GM19467 (cell line): ENCODE measurements around the gene PCDHGC4.

Experiments
- ATAC-seq: cut with Tn5 transposase; IDR thresholded peaks from one replicate; pipeline ENCODE4 v1.9.1; 2021; ENCODE audit warnings: mild to moderate bottlenecking, moderate library complexity; ENCODE audit not compliant: unreplicated experiment

Gene PCDHGC4

DNA sequence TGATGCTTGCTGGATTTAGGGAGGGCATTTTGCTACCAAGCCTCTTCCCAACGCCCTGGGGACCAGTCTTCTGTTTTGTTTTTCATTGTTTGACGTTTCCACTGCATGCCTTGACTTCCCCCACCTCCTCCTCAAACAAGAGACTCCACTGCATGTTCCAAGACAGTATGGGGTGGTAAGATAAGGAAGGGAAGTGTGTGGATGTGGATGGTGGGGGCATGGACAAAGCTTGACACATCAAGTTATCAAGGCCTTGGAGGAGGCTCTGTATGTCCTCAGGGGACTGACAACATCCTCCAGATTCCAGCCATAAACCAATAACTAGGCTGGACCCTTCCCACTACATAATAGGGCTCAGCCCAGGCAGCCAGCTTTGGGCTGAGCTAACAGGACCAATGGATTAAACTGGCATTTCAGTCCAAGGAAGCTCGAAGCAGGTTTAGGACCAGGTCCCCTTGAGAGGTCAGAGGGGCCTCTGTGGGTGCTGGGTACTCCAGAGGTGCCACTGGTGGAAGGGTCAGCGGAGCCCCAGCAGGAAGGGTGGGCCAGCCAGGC, 27.0 kb downstream of the PCDHGC4 start:
- no peak for ATAC-seq

DNA sequence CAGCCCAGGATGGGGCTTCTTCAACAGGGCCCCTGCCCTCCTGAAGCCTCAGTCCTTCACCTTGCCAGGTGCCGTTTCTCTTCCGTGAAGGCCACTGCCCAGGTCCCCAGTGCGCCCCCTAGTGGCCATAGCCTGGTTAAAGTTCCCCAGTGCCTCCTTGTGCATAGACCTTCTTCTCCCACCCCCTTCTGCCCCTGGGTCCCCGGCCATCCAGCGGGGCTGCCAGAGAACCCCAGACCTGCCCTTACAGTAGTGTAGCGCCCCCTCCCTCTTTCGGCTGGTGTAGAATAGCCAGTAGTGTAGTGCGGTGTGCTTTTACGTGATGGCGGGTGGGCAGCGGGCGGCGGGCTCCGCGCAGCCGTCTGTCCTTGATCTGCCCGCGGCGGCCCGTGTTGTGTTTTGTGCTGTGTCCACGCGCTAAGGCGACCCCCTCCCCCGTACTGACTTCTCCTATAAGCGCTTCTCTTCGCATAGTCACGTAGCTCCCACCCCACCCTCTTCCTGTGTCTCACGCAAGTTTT, 27.6 kb downstream of the PCDHGC4 start:
- no peak for ATAC-seq

DNA sequence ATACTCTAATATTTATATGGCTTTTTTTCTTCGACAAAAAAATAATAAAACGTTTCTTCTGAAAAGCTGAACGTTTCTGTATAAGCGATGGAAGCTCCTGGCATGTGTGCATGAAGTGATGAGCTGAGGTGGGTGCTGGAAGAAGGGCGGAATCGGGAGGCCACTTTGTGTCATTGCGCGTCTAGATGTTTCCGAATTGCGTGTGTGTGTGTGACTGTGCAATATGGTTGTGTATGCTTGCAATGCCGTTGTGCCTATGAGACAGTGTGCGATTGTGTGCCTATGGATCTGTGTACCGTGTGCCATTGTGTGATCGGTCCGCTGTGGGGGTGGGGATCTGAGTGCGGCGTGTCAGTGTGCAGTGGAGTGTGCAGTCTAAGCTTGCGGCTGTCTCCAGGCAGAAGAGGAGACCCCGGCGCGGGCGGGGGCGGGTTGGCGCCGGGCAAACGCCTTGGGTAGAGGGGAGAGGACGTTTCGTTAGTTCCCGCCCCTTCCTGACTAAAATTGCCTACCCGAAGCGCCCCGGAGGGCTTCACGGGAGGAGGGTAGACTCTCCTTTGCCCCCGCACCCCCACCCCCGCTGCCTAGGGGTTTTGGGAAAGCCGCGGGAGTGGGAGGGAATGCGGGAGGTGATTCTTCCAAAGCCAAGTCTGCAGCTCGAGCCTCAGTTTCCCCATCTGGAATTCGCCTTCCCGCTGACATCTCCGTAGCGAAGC, 28.2 kb downstream of the PCDHGC4 start:
- ATAC-seq: no peak

DNA sequence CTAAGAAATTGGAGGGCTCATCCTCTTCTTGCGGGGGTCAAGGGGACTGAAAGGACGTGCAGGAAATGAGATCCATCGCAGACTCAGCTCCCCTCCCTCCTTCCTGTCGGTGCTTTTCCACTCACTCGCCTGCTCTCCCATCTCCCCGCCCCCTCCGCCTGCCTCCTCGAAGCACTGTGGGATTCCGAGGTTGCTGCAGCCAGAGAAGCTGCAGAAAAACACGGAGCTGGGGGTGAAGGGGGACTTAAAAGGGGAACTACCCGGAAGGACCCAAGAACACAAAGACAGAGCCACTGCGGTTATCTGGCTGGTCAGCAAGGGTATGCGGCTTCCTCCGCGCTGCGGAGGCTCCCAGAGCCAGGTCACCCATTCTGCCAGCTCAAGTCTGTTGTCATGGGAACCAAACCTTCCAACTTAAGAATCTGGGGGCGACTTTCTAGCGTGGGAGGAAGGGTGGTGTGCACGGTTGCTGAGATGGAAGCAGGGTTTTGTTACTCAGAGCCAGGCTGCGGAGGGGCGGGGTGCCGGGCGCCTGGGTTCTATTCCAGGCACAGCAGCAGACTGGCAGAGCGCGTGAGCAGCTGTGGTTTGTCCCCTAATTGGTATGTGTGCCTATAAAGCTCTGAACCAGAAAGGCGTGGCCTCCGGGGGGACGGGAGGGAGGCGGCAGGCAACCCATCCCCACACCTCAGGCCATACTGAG, 28.9 kb downstream of the PCDHGC4 start:
- no peak for ATAC-seq

DNA sequence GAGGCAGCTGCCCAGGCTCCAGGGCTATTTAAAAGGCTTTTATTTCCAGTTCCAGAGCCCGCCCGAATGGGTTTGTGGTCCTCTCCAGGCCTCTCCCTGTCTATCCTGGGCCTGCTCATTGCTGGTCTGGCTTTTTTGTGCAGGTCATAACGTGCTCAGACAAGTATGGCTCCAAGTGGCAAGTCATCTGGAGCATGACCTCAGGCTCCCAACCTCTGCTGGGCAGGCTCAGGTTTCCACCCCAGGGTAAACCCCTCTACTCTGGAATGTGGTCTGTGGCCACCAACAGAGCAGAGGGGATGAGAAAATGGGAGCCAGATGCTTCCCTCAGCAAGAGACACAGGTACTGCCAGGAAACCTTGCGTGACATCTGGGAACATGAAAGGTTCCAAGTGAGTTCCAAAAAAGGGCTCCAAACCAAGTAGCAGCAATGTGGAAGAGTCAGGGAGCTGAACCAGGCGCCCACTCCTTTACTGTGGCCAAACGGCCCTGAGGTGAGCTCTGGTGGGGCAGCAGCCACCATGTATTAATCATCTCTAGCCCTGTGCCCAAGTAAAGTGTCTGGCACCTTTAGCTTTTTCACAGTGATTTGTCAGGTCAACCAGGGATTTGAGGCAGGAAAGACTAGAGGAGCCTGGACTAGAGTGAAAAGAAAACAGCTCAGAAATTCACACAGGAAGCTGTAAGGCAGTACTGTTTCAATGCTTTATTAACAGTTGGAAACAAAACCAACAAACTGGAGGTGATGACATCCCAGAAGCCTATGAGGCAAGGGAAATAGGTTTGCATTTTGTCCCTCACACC, 29.7 kb downstream of the PCDHGC4 start:
- ATAC-seq: no peak

DNA sequence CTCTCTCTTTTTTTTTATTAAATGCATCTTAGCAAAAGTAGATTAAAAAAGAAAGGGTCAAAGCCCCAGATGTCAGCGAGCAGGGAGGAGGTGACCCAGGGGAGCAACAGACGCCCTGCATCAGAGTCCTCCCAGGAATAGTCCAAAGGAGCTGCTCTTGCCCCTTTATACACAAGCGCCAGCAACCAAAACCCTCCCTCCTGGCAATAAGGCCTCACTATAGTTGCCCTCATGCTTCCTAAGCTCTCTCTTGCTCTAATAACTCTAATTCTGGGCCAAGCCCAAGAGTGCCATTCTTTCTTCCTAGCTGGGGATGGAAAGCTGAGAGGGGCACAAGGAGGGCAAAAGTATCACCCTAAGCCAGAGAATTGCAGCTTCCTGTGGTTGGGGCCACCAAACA, 30.3 kb downstream of the PCDHGC4 start:
- no peak for ATAC-seq

DNA sequence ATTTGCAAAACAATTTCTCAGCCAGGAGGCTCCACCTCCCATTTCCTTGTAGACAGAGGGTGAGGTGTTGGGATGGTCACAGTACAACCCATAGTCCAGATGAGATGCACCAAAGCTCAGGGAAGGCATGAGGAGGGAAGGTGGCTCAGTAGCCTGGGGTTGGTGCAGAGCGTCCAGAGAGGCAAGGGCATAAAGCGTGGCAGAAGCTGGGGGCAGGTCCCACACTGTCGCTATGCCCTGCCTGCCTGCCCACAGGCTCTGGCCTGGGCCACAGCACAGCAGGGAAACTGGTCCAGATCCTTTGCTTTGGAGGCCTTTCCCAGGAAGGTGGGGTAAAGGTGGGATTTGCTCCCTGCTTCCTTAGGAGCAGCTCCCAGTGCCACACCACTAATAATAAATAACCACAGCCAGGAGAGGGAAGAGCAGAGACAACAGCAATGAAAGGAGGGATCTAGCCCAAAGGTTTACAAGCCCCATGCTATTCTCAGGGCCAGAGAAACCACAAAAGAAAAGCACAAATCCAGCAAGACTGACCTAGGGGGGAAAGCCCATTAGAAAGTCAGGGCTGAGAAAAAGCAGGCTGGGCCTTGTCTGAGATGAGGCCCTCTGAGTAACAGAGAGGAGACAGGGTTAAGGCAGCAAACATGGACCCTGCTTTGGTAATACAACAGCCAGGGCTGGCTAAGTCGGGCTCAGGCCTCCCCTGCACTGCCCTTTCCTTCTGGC, 31.3 kb downstream of the PCDHGC4 start:
- no peak for ATAC-seq

DNA sequence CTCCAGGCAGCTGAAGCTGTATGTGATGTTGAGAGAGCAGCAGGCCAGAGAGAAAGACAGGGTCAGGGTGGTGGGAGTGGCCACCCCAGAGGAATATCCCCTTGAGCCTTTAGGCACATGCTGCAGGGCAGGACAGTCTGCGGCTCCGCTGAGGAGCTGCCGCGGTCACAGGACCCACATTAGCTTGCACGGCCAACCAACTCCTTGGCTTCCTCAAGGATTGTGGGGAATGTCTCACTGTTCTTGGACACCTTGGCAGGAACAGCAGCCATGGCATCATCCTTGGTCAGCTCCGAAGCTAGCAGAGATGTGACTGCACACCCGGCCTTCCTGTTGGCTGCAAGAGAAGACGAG, 31.8 kb downstream of the PCDHGC4 start:
- no peak for ATAC-seq

DNA sequence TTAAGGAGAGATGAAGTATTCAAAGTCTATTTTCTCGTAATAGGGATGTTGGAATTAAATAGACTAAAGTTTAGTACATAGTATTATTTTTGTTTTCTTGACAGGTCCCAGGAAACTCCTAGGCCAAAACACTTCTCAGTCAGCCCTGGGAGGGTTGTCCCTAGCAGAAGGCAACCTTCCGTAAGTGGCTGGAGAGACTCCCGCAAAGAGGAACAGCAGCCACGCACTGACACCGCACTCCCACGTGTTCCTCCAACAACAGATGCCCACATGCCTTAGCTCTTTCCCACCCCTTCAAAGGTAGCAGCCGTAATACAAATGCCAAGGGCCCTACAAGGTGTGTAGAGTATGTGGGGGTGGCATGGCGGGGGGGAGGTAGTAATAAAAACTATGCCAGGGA, 32.5 kb downstream of the PCDHGC4 start:
- ATAC-seq: no peak

DNA sequence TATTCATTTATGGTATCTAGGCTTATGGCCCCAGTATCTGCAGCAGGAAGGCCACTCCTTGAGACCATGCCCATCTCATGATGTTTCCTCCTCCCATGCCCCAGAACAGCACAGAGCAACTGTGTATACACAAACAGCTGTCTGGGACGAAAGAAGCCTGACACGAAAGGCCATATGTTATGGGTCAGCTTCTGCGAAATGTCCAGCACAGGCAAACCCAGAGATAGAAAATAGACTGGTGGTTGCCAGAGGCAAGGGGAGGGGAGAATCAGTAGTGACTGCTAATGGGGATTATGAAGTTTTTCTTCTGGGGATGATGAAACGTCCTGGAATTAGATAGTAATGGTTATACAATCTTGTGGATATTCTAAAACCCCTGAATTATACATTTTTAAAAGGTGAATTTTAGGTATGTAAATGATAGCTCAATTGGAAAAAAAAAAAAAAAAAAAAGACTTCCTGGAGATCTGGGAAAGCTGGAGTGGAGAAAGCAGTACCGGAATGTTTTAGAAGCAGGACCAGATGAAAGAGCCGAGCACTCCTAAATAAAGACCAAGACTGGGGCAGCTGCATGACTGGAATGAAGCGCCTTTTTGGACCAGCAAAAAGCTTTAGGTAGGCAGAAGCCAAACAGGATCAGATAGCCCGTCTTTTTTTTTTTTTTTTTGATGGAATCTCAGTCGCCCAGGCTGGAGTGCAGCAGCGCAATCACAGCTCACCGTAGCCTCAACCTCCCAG, 33.2 kb downstream of the PCDHGC4 start:
- no peak for ATAC-seq

DNA sequence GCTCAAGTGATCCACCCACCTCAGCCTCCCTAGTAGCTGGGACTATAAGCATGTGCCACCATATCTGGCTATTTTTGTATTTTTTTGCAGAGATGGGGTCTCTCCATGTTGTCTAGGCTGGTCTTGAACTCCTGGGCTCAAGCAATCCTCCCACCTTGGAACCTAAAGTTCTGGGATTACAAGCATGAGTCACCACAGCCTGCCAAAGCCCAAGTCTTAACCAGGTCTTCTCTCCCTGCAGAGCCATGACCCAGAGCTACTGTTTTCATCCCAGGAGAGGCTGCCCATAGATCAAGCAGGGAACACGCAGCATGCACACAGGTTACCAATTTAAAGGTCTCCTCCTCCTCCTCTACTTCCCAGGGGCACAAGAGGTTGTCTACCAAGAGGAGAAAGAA, 33.8 kb downstream of the PCDHGC4 start:
- no peak for ATAC-seq

DNA sequence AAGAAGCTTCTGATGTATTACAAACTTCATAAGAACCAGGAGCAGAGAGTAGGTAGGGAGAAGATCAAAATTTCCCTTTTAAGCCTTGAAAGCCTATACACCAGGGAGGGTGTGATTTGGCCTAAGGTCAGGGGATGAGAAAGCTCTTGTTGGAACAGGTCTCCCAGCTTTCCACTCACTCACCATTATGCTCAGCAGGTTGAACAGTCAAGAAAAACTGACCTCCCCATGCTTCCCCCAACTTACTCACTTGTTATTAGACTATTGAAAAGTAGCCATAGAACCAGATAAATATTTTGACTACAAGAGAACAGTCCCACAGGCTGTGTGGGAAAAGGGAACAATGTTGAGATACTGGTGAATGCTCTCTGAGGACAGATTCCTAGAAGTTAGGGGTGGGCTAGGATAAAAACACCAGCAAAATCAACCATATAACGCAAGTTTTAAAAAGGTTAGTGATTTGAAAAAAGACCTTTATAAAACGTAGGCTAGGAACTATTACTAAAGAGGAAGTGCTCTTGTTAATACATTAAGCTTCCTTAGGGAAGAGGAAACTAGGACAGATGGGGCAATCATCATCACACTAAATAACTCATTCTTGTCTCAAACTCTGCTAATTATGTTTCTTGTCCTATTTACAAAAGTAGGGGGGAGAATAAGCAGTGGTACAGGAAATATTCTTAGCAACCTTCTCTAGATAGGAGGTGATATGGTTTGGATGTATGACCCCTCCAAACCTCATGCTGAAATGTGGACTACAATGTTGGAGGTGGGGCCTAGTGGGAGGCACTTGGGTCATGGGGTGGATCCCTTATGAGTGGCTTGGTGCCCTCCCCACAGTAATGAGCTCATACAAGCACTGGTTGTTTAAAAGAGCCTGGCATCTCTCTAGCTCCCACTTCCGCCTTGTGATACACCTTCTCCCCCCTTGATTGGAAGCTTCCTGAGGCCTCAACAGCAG, 35.1 kb downstream of the PCDHGC4 start:
- ATAC-seq: no peak

DNA sequence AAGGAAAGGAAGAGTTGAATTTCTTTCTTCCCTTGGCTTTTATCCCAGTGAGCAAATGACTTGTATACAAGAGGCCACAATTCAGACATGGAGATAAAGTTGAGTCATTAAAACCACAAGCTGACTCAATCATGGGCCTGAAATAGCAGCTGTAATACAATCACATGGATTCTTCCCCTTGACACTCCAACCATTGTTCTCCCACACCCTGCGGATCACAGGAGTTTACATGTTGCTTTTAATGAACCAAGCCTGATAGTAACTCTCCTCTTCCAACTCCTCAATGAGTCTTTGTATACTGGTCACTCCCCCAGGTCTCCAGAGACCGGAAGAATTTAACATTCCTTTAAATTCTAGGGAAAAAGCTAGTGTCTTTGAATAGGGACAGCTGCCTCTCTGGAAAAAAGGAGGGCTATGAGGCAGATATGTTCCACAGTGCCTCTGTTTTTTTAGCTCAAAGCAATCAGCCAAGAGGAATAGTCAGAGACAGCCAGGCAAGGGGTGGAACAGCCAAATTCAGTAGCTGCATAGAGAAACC, 36.5 kb downstream of the PCDHGC4 start:
- no peak for ATAC-seq

DNA sequence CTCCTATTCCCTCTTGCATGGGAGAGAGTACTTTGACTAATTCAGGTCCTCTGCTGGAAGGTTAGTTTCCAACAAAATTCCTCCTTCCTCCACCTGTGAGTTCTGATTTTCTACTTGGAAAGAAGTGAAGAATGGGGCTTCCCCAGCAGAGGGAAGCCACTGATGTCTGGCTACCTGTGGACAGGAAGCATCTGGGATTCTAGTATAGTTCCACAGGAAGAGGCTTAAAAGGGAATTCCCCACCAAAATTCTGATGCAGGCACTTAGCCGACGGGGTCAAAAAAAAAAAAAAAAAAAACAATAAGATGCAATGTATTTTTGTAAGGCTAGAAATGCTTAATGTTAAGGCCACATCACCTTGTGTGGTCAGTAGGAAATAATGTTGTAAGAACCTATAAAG, 37.5 kb downstream of the PCDHGC4 start:
- ATAC-seq: no peak

DNA sequence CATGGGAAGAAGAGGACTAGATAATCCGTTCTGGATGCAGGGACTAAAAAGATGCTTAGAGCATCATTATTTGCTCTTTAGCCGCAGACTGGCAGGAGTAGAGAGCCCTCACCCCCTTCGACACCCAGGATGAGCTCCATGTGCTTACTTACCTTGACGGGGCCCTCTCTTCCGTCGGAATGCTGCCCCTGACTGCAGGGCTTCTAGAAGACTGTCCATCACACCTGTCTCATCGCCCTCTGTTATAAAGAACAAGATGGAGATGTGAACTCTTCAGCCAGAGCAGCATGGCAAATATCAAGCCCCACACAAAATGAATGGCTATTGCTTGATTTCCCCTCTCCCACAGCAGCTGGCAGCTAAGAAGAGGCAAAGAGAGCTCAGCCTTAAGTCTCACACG, 39.2 kb downstream of the PCDHGC4 start:
- no peak for ATAC-seq

DNA sequence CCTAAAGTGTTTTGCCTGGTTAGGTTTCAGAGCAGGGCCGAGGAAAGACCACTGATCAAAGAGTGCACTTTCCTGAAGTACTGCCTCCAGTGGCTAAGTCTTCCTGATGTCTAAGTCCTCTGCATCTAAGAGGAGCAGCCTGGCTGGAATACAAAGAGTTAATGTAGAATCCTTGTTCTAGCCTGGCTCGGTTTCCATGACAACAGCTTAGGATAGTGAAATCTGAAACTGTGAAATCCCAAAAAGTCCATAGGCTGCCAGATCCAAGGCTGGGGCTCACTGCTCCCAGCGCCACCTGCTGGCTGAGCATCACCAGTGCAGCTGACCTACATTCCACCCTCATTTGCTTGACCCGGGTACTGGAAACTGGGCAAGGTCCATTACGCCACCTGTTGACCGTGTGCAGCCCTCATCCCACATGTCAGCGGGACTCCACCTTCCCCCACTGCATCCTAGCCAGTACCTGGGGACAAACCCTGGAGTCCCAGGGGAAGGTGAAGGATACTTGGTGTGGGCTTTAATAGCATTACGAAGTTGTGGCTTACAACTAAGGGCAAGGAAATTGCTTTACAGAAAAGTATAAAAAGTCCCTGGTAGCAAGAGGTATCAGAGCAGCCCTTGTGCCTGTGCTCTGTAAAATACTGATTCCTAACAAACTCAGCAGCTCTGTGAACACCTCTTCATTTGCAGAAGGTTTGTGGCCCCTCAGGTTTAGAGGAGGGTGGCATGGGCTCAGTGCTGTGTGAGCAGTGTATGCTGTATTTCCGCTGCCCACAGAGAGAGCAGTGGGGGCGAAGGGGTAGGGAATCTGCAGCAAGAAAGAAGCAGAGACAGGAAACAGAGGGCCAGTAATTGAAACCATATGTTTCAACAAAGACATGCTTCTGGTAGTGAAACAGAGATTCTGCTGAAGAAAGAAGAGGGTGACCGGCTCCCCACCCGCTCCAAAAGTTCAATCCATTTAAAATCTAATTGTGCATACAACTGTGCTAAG, 40.1 kb downstream of the PCDHGC4 start:
- ATAC-seq: peak; percentile 75

DNA sequence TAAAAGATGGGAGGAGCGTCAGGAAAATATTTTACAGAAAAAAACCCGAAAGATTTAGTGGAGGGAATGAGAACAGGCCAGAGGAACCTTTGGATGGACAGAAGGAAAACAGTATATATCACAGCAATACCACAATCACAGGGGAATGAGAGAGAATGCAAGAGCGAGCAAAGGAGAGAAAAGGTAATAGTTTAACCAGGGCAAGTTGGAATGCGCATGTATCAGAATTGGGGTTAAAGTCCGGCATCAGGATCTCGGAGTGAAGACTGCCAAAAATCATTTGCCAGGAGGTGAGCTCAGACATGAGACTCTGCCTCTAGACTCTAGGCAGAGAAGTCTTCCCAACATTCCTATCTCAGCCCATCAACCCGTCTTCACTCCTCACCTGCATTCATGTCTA, 40.8 kb downstream of the PCDHGC4 start:
- no peak for ATAC-seq
